Liver (tissue), 9 donors: ENCODE data around the gene HARS2. TPM values are rescaled to one million over a fixed set of nuclear protein-coding genes. Genes with fewer than 3 reads are reported as not detected.

Experiments
- DNase-seq: peaks from one replicate; pipeline ENCODE4 v3.0.0-alpha.2; 2017; ENCODE audit warnings: low spot score
- H3K27ac ChIP-seq, 2 donors: one replicate each; pipeline ENCODE4 v1.7.0; 2013; ENCODE audit warnings: inconsistent platforms in 2 of 2, low read length in 2 of 2, control low read depth in 1 of 2, low read depth in 1 of 2, mild to moderate bottlenecking in 1 of 2
- H3K27me3 ChIP-seq, 4 donors: one replicate each; pipeline versions ENCODE4 v1.6.1 to v1.7.0; 2013; ENCODE audit warnings: low read length in 3 of 4, inconsistent platforms in 1 of 4, mild to moderate bottlenecking in 1 of 4, moderate library complexity in 1 of 4; ENCODE audit not compliant: control insufficient read depth in 4 of 4, insufficient read depth in 4 of 4
- H3K36me3 ChIP-seq, 4 donors: one replicate each; pipeline versions ENCODE4 v1.6.1 to v1.7.0; 2013; ENCODE audit warnings: low read length in 3 of 4, mild to moderate bottlenecking in 3 of 4, low read depth in 1 of 4, moderate library complexity in 1 of 4; ENCODE audit not compliant: control insufficient read depth in 4 of 4, insufficient read depth in 3 of 4
- H3K4me1 ChIP-seq, 4 donors: one replicate each; pipeline versions ENCODE4 v1.6.1 to v1.7.0; 2013; ENCODE audit warnings: low read length in 3 of 4, mild to moderate bottlenecking in 3 of 4, moderate library complexity in 1 of 4; ENCODE audit not compliant: control insufficient read depth in 4 of 4, insufficient read depth in 4 of 4
- H3K4me3 ChIP-seq, 3 donors: one replicate each; pipeline versions ENCODE4 v1.6.1 to v1.7.0; 2013; ENCODE audit warnings: low read length in 3 of 3, control low read depth in 1 of 3, low read depth in 1 of 3, mild to moderate bottlenecking in 1 of 3
- H3K9ac ChIP-seq, 2 donors: one replicate each; pipeline ENCODE4 v1.7.0; 2013; ENCODE audit warnings: low read length in 2 of 2, mild to moderate bottlenecking in 2 of 2, moderate library complexity in 2 of 2, control low read depth in 1 of 2, low read depth in 1 of 2
- H3K9me3 ChIP-seq, 4 donors: one replicate each; pipeline versions ENCODE4 v1.6.1 to v1.7.0; 2013; ENCODE audit warnings: low read length in 3 of 4; ENCODE audit not compliant: control insufficient read depth in 4 of 4
- ATF3 ChIP-seq: IDR thresholded peaks from 2 replicates; pipeline ENCODE4 v1.6.1; 2016; ENCODE audit warnings: antibody characterized with exemption
- CTCF ChIP-seq: fragments of 150-350 bp; IDR thresholded peaks from 2 replicates; pipeline ENCODE4 v1.5.1; 2017; ENCODE audit warnings: improper control_type of control experiment, low read depth, low read length; ENCODE audit not compliant: missing input control
- EGR1 ChIP-seq, 2 donors: IDR thresholded peaks; 2 replicates each; pipeline ENCODE4 v1.6.1; 2016 to 2018; ENCODE audit warnings: antibody characterized with exemption in 2 of 2, low read depth in 2 of 2
- FOXA1 ChIP-seq: IDR thresholded peaks from 2 replicates; pipeline ENCODE4 v1.6.1; 2016; ENCODE audit warnings: antibody characterized with exemption
- FOXA2 ChIP-seq: IDR thresholded peaks from 2 replicates; pipeline ENCODE4 v1.6.1; 2016; ENCODE audit warnings: antibody characterized with exemption
- GABPA ChIP-seq, 2 donors: IDR thresholded peaks in 1 of 2; conservative IDR thresholded peaks in 1 of 2; 2 replicates each; pipeline ENCODE4 v1.6.1; 2016; ENCODE audit warnings: antibody characterized with exemption in 2 of 2, mild to moderate bottlenecking in 1 of 2, moderate library complexity in 1 of 2
- HNF4A ChIP-seq, 2 donors: conservative IDR thresholded peaks; 2 replicates each; pipeline ENCODE4 v1.6.1; 2016; ENCODE audit warnings: antibody characterized with exemption in 2 of 2, mild to moderate bottlenecking in 2 of 2
- HNF4G ChIP-seq: IDR thresholded peaks from 2 replicates; pipeline ENCODE4 v1.6.1; 2016; ENCODE audit warnings: antibody characterized with exemption
- JUND ChIP-seq, 2 donors: IDR thresholded peaks; 2 replicates each; pipeline ENCODE4 v1.6.1; 2016; ENCODE audit warnings: antibody characterized with exemption in 2 of 2
- MAX ChIP-seq: IDR thresholded peaks from 2 replicates; pipeline ENCODE4 v1.6.1; 2016; ENCODE audit warnings: antibody characterized with exemption
- RAD21 ChIP-seq, 2 donors: IDR thresholded peaks; 2 replicates each; pipeline ENCODE4 v1.6.1; 2016; ENCODE audit warnings: antibody characterized with exemption in 2 of 2, mild to moderate bottlenecking in 2 of 2
- REST ChIP-seq: IDR thresholded peaks from 2 replicates; pipeline ENCODE4 v1.6.1; 2016; ENCODE audit warnings: antibody characterized with exemption, mild to moderate bottlenecking
- RXRA ChIP-seq, 2 donors: IDR thresholded peaks; 2 replicates each; pipeline ENCODE4 v1.6.1; 2017 to 2018; ENCODE audit warnings: antibody characterized with exemption in 2 of 2, mild to moderate bottlenecking in 1 of 2
- SP1 ChIP-seq: IDR thresholded peaks from 2 replicates; pipeline ENCODE4 v1.6.1; 2018; ENCODE audit warnings: antibody characterized with exemption, mild to moderate bottlenecking
- TAF1 ChIP-seq: conservative IDR thresholded peaks from 2 replicates; pipeline ENCODE4 v1.6.1; 2016; ENCODE audit warnings: antibody characterized with exemption, mild to moderate bottlenecking
- YY1 ChIP-seq: IDR thresholded peaks from 2 replicates; pipeline ENCODE4 v1.6.1; 2016; ENCODE audit warnings: antibody characterized with exemption, mild to moderate bottlenecking
- ZBTB33 ChIP-seq: IDR thresholded peaks from 2 replicates; pipeline ENCODE4 v1.6.1; 2016; ENCODE audit warnings: antibody characterized with exemption
- WGBS: extraction: QIAGEN DNeasy Blood & Tissue Kit; methylation state at CpG from one replicate; pipeline ENCODE4 v1.1.7; 2013; 5-methylcytosine and 5-hydroxymethylcytosine counted together
- polyA plus RNA-seq, 2 donors: library from polyadenylated mRNA; stranded (reverse) in 1 of 2; unstranded in 1 of 2; fragments of 200-250 nt in 1 of 2; fragments of >200 nt in 1 of 2; fragmentation: Nextera tagmentation in 1 of 2; extraction: Ambion mirVana in 1 of 2; gene quantifications; one replicate each; pipeline versions ENCODE4 v1.2.1 to v1.2.3, GENCODE V29; 2013 to 2015
- total RNA-seq, 2 donors: library from RNA; depleted of rRNA; stranded (reverse); fragments of >200 nt; gene quantifications; one replicate each; pipeline ENCODE4 v1.2.3, GENCODE V29; 2014
- donor health status: healthy.
- donor health status: healthy.
- donor health status: healthy.
- donor health status: healthy.
- donor health status: healthy.

HARS2 gene
- total and polyA plus RNA-seq, 4 donors, result 8.6 to 16.3 (median 10.8) TPM

- TF ChIP-seq FOXA2 (no peak), EGR1 (IDR thresholded peaks at IDR 0.05; ENCODE audit: low read depth in 2 of 2) (peak in 1 of 2 donors; percentile 31), ZBTB33 (peak; percentile 77), TAF1 (peak; percentile 79), YY1 (peak; percentile 99), MAX (peak; percentile 45), RAD21 (IDR thresholded peaks at IDR 0.05) (peak in 1 of 2 donors; percentile 57), CTCF (no peak), JUND (IDR thresholded peaks at IDR 0.05) (peak; percentile 26 to 27), FOXA1 (no peak), HNF4G (no peak), SP1 (peak; percentile 71), GABPA (IDR thresholded peaks at IDR 0.05 in 1 of 2, conservative IDR thresholded peaks at IDR 0.05 in 1 of 2) (peak in 1 of 2 donors; percentile 85), REST (peak; percentile 78), ATF3 (peak; percentile 31), RXRA (IDR thresholded peaks at IDR 0.05) (peak; percentile 43 to 46), HNF4A (conservative IDR thresholded peaks at IDR 0.05) (peak in 1 of 2 donors; percentile 47)
- H3K4me1 ChIP-seq, result peaks cover 0 to 15% (median 12%) of the 10 kb centered on the region in 4 donors
- H3K9ac ChIP-seq, result peak within 1 kb of the TSS; percentile 29 to 77
- H3K4me3 ChIP-seq, result peak within 1 kb of the TSS; percentile 70 to 71 (median 70)
- WGBS, result 2% methylated on average over 44 of the region's 44 CpGs
- H3K27me3 ChIP-seq, result no peaks in the 10 kb centered on the region
- peak; percentile 89 for DNase-seq
- H3K36me3 ChIP-seq, result peaks cover 17 to 72% (median 59%) of the 10 kb centered on the region in 4 donors
- H3K27ac ChIP-seq, result peak within 1 kb of the TSS in 1 of 2 donors; percentile 26
- no peaks in the 10 kb centered on the region for H3K9me3 ChIP-seq
Observed at GRCh38 chr5:140700177-140701144, 9.2 kb downstream of the HARS2 start, which contains the start of gene ZMAT2. ZMAT2 (plus strand) TSS chr5:140700447; CDS start chr5:140700461, 14 bp downstream.
